GM18519 (cell line): ENCODE measurements around the gene PSEN2.
"Not testable (repeated sequence)": the region's sequence is repeated elsewhere in the genome, so short reads cannot be mapped to it uniquely, and the experiment has no call there.

Source experiments
- ATAC-seq: cut with Tn5 transposase; IDR thresholded peaks from one replicate; pipeline ENCODE4 v1.9.1; 2021; ENCODE audit warnings: mild to moderate bottlenecking, moderate library complexity; ENCODE audit not compliant: unreplicated experiment, low FRiP score

Gene PSEN2

GRCh38 chr1:226908913-226909312 is 38.5 kb downstream of the PSEN2 start:
- no peak for ATAC-seq

- peak; percentile 33 for ATAC-seq
Observed at GRCh38 chr1:226912587-226913176, 42.3 kb downstream of the PSEN2 start.

GRCh38 chr1:226915672-226915995 is 45.2 kb downstream of the PSEN2 start:
- ATAC-seq, result no peak

- no peak for ATAC-seq
Observed at GRCh38 chr1:226916497-226916896, 46.1 kb downstream of the PSEN2 start.

GRCh38 chr1:226919587-226919986 is 49.2 kb downstream of the PSEN2 start:
- no peak for ATAC-seq

- ATAC-seq, result no peak
Observed at GRCh38 chr1:226919995-226920394, 49.6 kb downstream of the PSEN2 start.

- no peak for ATAC-seq
Observed at GRCh38 chr1:226920446-226920894, 50.1 kb downstream of the PSEN2 start.

GRCh38 chr1:226921504-226921903 is 51.1 kb downstream of the PSEN2 start:
- no peak for ATAC-seq

- not testable (repeated sequence) for ATAC-seq
Observed at GRCh38 chr1:226929260-226930111, 59.1 kb downstream of the PSEN2 start.

GRCh38 chr1:226934483-226935237 is 64.2 kb downstream of the PSEN2 start:
- no peak for ATAC-seq

- ATAC-seq, result no peak
Observed at GRCh38 chr1:226937940-226938725, 67.7 kb downstream of the PSEN2 start.

GRCh38 chr1:226938903-226939437 is 68.6 kb downstream of the PSEN2 start:
- ATAC-seq, result no peak

- peak; percentile 4 for ATAC-seq
Observed at GRCh38 chr1:226939438-226940028, 69.1 kb downstream of the PSEN2 start.

GRCh38 chr1:226940029-226940805 is 69.8 kb downstream of the PSEN2 start, which contains the start of gene COQ8A:
COQ8A (plus strand) TSS chr1:226940294; CDS start chr1:226961386, 21,092 bp downstream.
- peak; percentile 96 for ATAC-seq

GRCh38 chr1:226940806-226941067 is 70.3 kb downstream of the PSEN2 start:
- ATAC-seq, result no peak

- no peak for ATAC-seq
Observed at GRCh38 chr1:226942392-226942791, 72.0 kb downstream of the PSEN2 start.

- ATAC-seq, result no peak
Observed at GRCh38 chr1:226943156-226943555, 72.7 kb downstream of the PSEN2 start.

- no peak for ATAC-seq
Observed at GRCh38 chr1:226943927-226944326, 73.5 kb downstream of the PSEN2 start.

- no peak for ATAC-seq
Observed at GRCh38 chr1:226945106-226945857, 74.9 kb downstream of the PSEN2 start.
